Kidney epithelial cell (primary cell): ENCODE measurements around the gene TREX2. TPM values are rescaled to one million over a fixed set of nuclear protein-coding genes. Genes with fewer than 3 reads are reported as not detected.
A peak's percentile ranks its signal among the peaks of the same experiment; 100 is the strongest.

Experiments
- DNase-seq: peaks from one replicate; pipeline ENCODE4 v3.0.0-alpha.2; 2010; ENCODE audit warnings: low read depth
- H3K27me3 ChIP-seq: 2 replicates; pipeline ENCODE4 v1.6.0; 2011; ENCODE audit warnings: low read length; ENCODE audit not compliant: control insufficient read depth, insufficient read depth
- H3K36me3 ChIP-seq: 2 replicates; pipeline ENCODE4 v1.5.1; 2011; ENCODE audit warnings: low read length; ENCODE audit not compliant: control insufficient read depth, insufficient read depth
- H3K4me3 ChIP-seq: 2 replicates; pipeline ENCODE4 v1.5.1; 2011; ENCODE audit warnings: low read depth, mild to moderate bottlenecking, control low read depth, low read length
- CTCF ChIP-seq: IDR thresholded peaks from 2 replicates; pipeline ENCODE4 v1.5.1; 2011; ENCODE audit warnings: mild to moderate bottlenecking, moderate library complexity, low read length, control low read depth, inconsistent platforms; ENCODE audit not compliant: insufficient read depth, poor library complexity, severe bottlenecking
- total RNA-seq: library from RNA; depleted of rRNA; stranded (reverse); fragments of >200 nt; gene quantifications from 2 replicates; pipeline ENCODE4 v1.2.3, GENCODE V29; 2015

TREX2 gene
- total RNA-seq, 1 donor from 2014 or later = 1.1 TPM

- TF ChIP-seq CTCF = no peak
- no peaks in the 10 kb centered on the region for H3K36me3 ChIP-seq
- no peaks in the 10 kb centered on the region for H3K27me3 ChIP-seq
- H3K4me3 ChIP-seq = no peak overlapping the region
- DNase-seq = no peak
These were observed 28.4 kb upstream of the TREX2 start for GRCh38 chrX:153474266-153474665.

- H3K36me3 ChIP-seq = no peaks in the 10 kb centered on the region
- no peak for TF ChIP-seq CTCF
These were observed 27.3 kb upstream of the TREX2 start for GRCh38 chrX:153473126-153473525.

GRCh38 chrX:153471663-153472280 is 25.9 kb upstream of the TREX2 start:
- DNase-seq = no peak
- Histone ChIP-seq H3K4me3 (no peak overlapping the region), H3K27me3 (no peaks in the 10 kb centered on the region), H3K36me3 (no peaks in the 10 kb centered on the region)
- TF ChIP-seq CTCF = no peak

More at GRCh38 chrX:153473126-153473525, 27.3 kb upstream of the TREX2 start:
- H3K27me3 ChIP-seq = no peaks in the 10 kb centered on the region
- DNase-seq = no peak
- H3K4me3 ChIP-seq = no peak overlapping the region

- TF ChIP-seq CTCF = peak; percentile 74
- DNase-seq = peak; percentile 23
These were observed 24.8 kb upstream of the TREX2 start, which contains the start of gene HAUS7 for GRCh38 chrX:153470411-153471363. Gene HAUS7, minus strand, starts transcription at chrX:153470576. Its CDS starts 19 bp downstream, at chrX:153470557.

GRCh38 chrX:153469811-153470410 is 24.1 kb upstream of the TREX2 start:
- H3K27me3 ChIP-seq = no peaks in the 10 kb centered on the region
- no peak for TF ChIP-seq CTCF
- H3K4me3 ChIP-seq = peak overlapping the region; percentile 72
- no peaks in the 10 kb centered on the region for H3K36me3 ChIP-seq
- DNase-seq = no peak

More at GRCh38 chrX:153470411-153471363, 24.8 kb upstream of the TREX2 start, which contains the start of gene HAUS7:
- Histone ChIP-seq H3K27me3 (no peaks in the 10 kb centered on the region), H3K4me3 (peak within 1 kb of the TSS; percentile 72), H3K36me3 (no peaks in the 10 kb centered on the region)
